ENCODE data around the gene SHQ1. TPM values are rescaled to one million over a fixed set of nuclear protein-coding genes. Genes with fewer than 3 reads are reported as not detected.
"Not testable (repeated sequence)": the region's sequence is repeated elsewhere in the genome, so short reads cannot be mapped to it uniquely, and the experiment has no call there.

The SHQ1 gene
- total RNA-seq, 1 donor, result 19.2 TPM

- H3K79me2 ChIP-seq (ENCODE audit: insufficient read depth, low read length), result no peaks in the 10 kb centered on the region
- H2AFZ ChIP-seq (ENCODE audit: low read length), result no peak overlapping the region
- H3K9me3 ChIP-seq (ENCODE audit: low read depth, low read length), result no peaks in the 10 kb centered on the region
- TF ChIP-seq CTCF (IDR thresholded peaks at IDR 0.05; ENCODE audit: extremely low read depth, low read depth, low read length), result no peak
- no peak overlapping the region for H3K4me2 ChIP-seq (ENCODE audit: insufficient read depth, low read length)
- H3K27ac ChIP-seq (ENCODE audit: low read depth, low read length), result no peak overlapping the region
- no peak for DNase-seq (ENCODE audit: insufficient read length, low spot score, missing footprints)
- H3K4me1 ChIP-seq (ENCODE audit: insufficient read depth, low read length), result peaks cover 9% of the 10 kb centered on the region
- H3K36me3 ChIP-seq (ENCODE audit: insufficient read depth, low read length), result no peaks in the 10 kb centered on the region
- H3K4me3 ChIP-seq (ENCODE audit: insufficient read depth, low read length), result no peak overlapping the region
- peaks cover 3% of the 10 kb centered on the region for H3K27me3 ChIP-seq (ENCODE audit: insufficient read depth, low read length)
- no peaks in the 10 kb centered on the region for H4K20me1 ChIP-seq (ENCODE audit: insufficient read depth, low read length)
Measured at GRCh38 chr3:72719137-72719536, 129.1 kb downstream of the SHQ1 start.

GRCh38 chr3:72714135-72714534 is 134.1 kb downstream of the SHQ1 start:
- H3K27me3 ChIP-seq (ENCODE audit: insufficient read depth, low read length); H4K20me1 ChIP-seq (ENCODE audit: insufficient read depth, low read length); H3K9me3 ChIP-seq (ENCODE audit: low read depth, low read length); H3K4me1 ChIP-seq (ENCODE audit: insufficient read depth, low read length); H3K27ac ChIP-seq (ENCODE audit: low read depth, low read length); DNase-seq (ENCODE audit: insufficient read length, low spot score, missing footprints); H3K4me3 ChIP-seq (ENCODE audit: insufficient read depth, low read length); H3K79me2 ChIP-seq (ENCODE audit: insufficient read depth, low read length); H3K4me2 ChIP-seq (ENCODE audit: insufficient read depth, low read length); H3K36me3 ChIP-seq (ENCODE audit: insufficient read depth, low read length); H2AFZ ChIP-seq (ENCODE audit: low read length): not testable (repeated sequence)

- H2AFZ ChIP-seq (ENCODE audit: low read length); H3K27ac ChIP-seq (ENCODE audit: low read depth, low read length); H3K4me3 ChIP-seq (ENCODE audit: insufficient read depth, low read length); H3K9me3 ChIP-seq (ENCODE audit: low read depth, low read length); H3K27me3 ChIP-seq (ENCODE audit: insufficient read depth, low read length); H4K20me1 ChIP-seq (ENCODE audit: insufficient read depth, low read length); H3K4me2 ChIP-seq (ENCODE audit: insufficient read depth, low read length); DNase-seq (ENCODE audit: insufficient read length, low spot score, missing footprints); H3K4me1 ChIP-seq (ENCODE audit: insufficient read depth, low read length); H3K79me2 ChIP-seq (ENCODE audit: insufficient read depth, low read length); H3K36me3 ChIP-seq (ENCODE audit: insufficient read depth, low read length): not testable (repeated sequence)
Measured at GRCh38 chr3:72710471-72710870, 137.8 kb downstream of the SHQ1 start.

- no peak for DNase-seq (ENCODE audit: insufficient read length, low spot score, missing footprints)
Measured at GRCh38 chr3:72708441-72708840, 139.8 kb downstream of the SHQ1 start.

GRCh38 chr3:72702997-72703396 is 145.2 kb downstream of the SHQ1 start:
- H3K4me1 ChIP-seq (ENCODE audit: insufficient read depth, low read length), result no peaks in the 10 kb centered on the region
- DNase-seq (ENCODE audit: insufficient read length, low spot score, missing footprints), result no peak

More at GRCh38 chr3:72708441-72708840, 139.8 kb downstream of the SHQ1 start:
- no peak for TF ChIP-seq CTCF (IDR thresholded peaks at IDR 0.05; ENCODE audit: extremely low read depth, low read depth, low read length)
- Histone ChIP-seq H3K4me3 (ENCODE audit: insufficient read depth, low read length) (no peak overlapping the region), H3K4me1 (ENCODE audit: insufficient read depth, low read length) (no peaks in the 10 kb centered on the region), H3K27me3 (ENCODE audit: insufficient read depth, low read length) (no peaks in the 10 kb centered on the region), H3K36me3 (ENCODE audit: insufficient read depth, low read length) (no peaks in the 10 kb centered on the region), H3K79me2 (ENCODE audit: insufficient read depth, low read length) (no peaks in the 10 kb centered on the region), H3K9me3 (ENCODE audit: low read depth, low read length) (no peaks in the 10 kb centered on the region), H4K20me1 (ENCODE audit: insufficient read depth, low read length) (no peaks in the 10 kb centered on the region), H3K27ac (ENCODE audit: low read depth, low read length) (no peak overlapping the region), H3K4me2 (ENCODE audit: insufficient read depth, low read length) (no peak overlapping the region), H2AFZ (ENCODE audit: low read length) (no peak overlapping the region)

More at GRCh38 chr3:72702997-72703396, 145.2 kb downstream of the SHQ1 start:
- H3K9me3 ChIP-seq (ENCODE audit: low read depth, low read length), result no peaks in the 10 kb centered on the region
- H4K20me1 ChIP-seq (ENCODE audit: insufficient read depth, low read length), result no peaks in the 10 kb centered on the region
- TF ChIP-seq CTCF (IDR thresholded peaks at IDR 0.05; ENCODE audit: extremely low read depth, low read depth, low read length), result no peak
- no peaks in the 10 kb centered on the region for H3K36me3 ChIP-seq (ENCODE audit: insufficient read depth, low read length)
- peaks cover 19% of the 10 kb centered on the region for H3K27me3 ChIP-seq (ENCODE audit: insufficient read depth, low read length)
- no peak overlapping the region for H3K4me3 ChIP-seq (ENCODE audit: insufficient read depth, low read length)
- no peak overlapping the region for H3K4me2 ChIP-seq (ENCODE audit: insufficient read depth, low read length)
- no peaks in the 10 kb centered on the region for H3K79me2 ChIP-seq (ENCODE audit: insufficient read depth, low read length)
- no peak overlapping the region for H2AFZ ChIP-seq (ENCODE audit: low read length)
- H3K27ac ChIP-seq (ENCODE audit: low read depth, low read length), result no peak overlapping the region
